Common myeloid progenitor, CD34-positive (primary cell): Measurements from ENCODE around the gene SCARB1.

ENCODE experiments used
- CTCF ChIA-PET: fragments of 350-600 bp; sonication (Branson Sonifier 250); formaldehyde crosslinking; loops from one replicate; lab custom pipeline; 2021; ENCODE audit warnings: antibody characterized with exemption; lab: Charles Lee
- POLR2A ChIA-PET: fragments of 350-600 bp; sonication (Branson Sonifier 250); formaldehyde crosslinking; loops from one replicate; lab custom pipeline; 2021; ENCODE audit warnings: antibody characterized with exemption; lab: Charles Lee
- DNase-seq, 3 donors: peaks; one replicate each; pipeline versions ENCODE4 v3.0.0 to v3.0.0-alpha.2; 2013
- H3K27ac ChIP-seq, 2 experiments: 1 replicate in 1 of 2; 2 replicates in 1 of 2; pipeline ENCODE4 v1.7.0; 2013; ENCODE audit warnings: inconsistent platforms in 2 of 2, low read length in 2 of 2, mild to moderate bottlenecking in 2 of 2, low read depth in 1 of 2, moderate library complexity in 1 of 2; ENCODE audit not compliant: severe bottlenecking in 2 of 2, insufficient read depth in 1 of 2, poor library complexity in 1 of 2
- H3K27me3 ChIP-seq, 5 experiments: replicated peaks in 2 of 5; 1 replicate in 3 of 5; 2 replicates in 2 of 5; pipeline versions ENCODE4 v1.6.1 to v1.7.0; 2013; ENCODE audit warnings: low read length in 4 of 5, mild to moderate bottlenecking in 2 of 5, moderate library complexity in 2 of 5, inconsistent platforms in 1 of 5; ENCODE audit not compliant: insufficient read depth in 5 of 5, control insufficient read depth in 4 of 5
- H3K36me3 ChIP-seq, 4 experiments: 1 replicate in 2 of 4; 2 replicates in 2 of 4; pipeline versions ENCODE4 v1.6.1 to v1.7.0; 2013; ENCODE audit warnings: low read length in 3 of 4, control low read depth in 1 of 4, mild to moderate bottlenecking in 1 of 4; ENCODE audit not compliant: control insufficient read depth in 4 of 4, insufficient read depth in 4 of 4
- H3K4me1 ChIP-seq, 4 experiments: 1 replicate in 3 of 4; 2 replicates in 1 of 4; pipeline versions ENCODE4 v1.6.1 to v1.7.1; 2013; ENCODE audit warnings: low read length in 3 of 4, mild to moderate bottlenecking in 3 of 4, control low read depth in 1 of 4, inconsistent platforms in 1 of 4, moderate library complexity in 1 of 4; ENCODE audit not compliant: control insufficient read depth in 4 of 4, insufficient read depth in 4 of 4; ENCODE audit errors: control extremely low read depth in 1 of 4
- H3K4me3 ChIP-seq, 7 experiments: 1 replicate in 4 of 7; 2 replicates in 3 of 7; pipeline versions ENCODE4 v1.5.1 to v1.7.0; 2013; ENCODE audit warnings: mild to moderate bottlenecking in 7 of 7, low read length in 6 of 7, moderate library complexity in 6 of 7, inconsistent platforms in 2 of 7, low read depth in 2 of 7, control low read depth in 1 of 7; ENCODE audit not compliant: insufficient read depth in 4 of 7, control insufficient read depth in 1 of 7; ENCODE audit errors: extremely low read depth in 1 of 7
- H3K9me3 ChIP-seq, 5 experiments: 1 replicate in 4 of 5; 2 replicates in 1 of 5; pipeline versions ENCODE4 v1.6.1 to v1.7.1; 2013; ENCODE audit warnings: low read length in 4 of 5, mild to moderate bottlenecking in 2 of 5, inconsistent platforms in 1 of 5, low read depth in 1 of 5, moderate library complexity in 1 of 5; ENCODE audit not compliant: control insufficient read depth in 4 of 5, insufficient read depth in 2 of 5; ENCODE audit errors: control extremely low read depth in 1 of 5
- WGBS: methylation state at CpG from one replicate; pipeline ENCODE4 v1.1.5; 2013; ENCODE audit not compliant: insufficient coverage; 5-methylcytosine and 5-hydroxymethylcytosine counted together

Gene SCARB1

DNA sequence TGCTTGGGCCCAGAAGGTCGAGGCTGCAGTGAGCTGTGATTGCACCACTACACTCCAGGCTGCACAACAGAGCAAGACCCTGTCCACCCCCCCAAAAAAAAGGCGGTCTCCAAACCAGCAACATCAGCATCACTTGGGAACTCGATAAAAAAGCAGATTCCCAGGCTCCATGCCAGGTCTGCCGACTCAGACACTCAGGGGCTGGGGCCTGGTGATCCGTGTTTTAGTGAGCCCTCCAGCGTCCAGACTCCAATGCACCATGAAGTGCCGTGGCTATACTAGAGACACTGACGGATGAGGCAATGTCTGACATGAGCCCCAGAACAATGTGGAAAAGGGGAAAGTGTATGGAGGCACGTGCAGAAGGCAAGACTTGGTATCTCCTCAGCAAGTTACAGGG lies 28.8 kb downstream of the SCARB1 start:
- WGBS = 95% methylated on average over 8 of the region's 9 CpGs
- Histone ChIP-seq H3K36me3 (peaks cover 0 to 30% (median 0%) of the 10 kb centered on the region in 4 experiments), H3K4me3 (no peak overlapping the region), H3K9me3 (peaks cover 0 to 5% (median 0%) of the 10 kb centered on the region in 5 experiments), H3K4me1 (no peaks in the 10 kb centered on the region), H3K27me3 (no peaks in the 10 kb centered on the region), H3K27ac (no peak overlapping the region)
- ChIA-PET POLR2A (no interaction called here), CTCF (interaction anchor here (0.8 kb wide), 1 partner anchor 18 kb away, joined by 3 read pairs; no protein-coding TSS in a partner anchor)
- no peak for DNase-seq

DNA sequence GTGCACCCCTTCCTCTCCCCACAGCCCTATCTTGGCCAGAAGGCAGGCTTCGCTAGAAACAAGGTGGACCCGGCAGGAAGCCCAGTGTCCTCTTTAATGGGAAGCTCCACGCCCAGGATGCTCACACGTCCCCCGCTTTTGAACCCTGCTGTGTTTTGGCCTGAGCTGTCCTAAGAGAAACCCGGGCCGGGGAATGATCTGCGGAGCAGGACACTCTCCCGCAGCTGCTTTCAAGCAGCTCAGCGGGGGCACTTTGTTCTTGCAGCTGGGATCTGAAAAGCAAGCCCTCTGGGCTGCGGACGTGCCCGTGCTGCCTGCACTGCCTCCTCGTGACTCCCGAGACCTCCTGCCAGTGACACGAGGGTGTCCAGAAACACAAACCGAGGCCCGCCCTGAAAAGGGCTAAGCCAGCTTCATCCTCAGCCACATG lies 30.0 kb downstream of the SCARB1 start:
- CTCF ChIA-PET = no interaction called here

DNA sequence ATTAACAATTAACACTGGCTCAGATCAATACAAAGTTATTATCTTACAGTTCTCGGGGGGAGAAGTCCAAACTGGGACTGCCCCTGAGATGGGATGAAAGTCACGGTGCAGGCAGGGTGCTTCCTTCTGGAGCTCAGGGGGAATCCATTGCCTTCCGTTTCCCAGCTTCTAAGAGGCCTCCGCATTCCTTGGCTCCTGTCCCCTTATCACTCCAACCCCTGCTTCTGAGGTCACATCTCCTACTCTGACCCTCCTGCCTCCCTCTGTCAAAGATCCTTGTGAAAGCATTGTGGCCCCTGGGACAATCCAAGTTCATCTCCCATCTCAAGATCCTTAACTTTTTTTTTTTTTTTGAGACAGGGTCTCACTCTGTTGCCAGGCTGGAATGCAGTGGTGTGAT lies 30.8 kb downstream of the SCARB1 start:
- DNase-seq = no peak
- WGBS = 75% methylated on average over 4 of the region's 4 CpGs
- CTCF ChIA-PET = no interaction called here
- Histone ChIP-seq H3K27ac (no peak overlapping the region), H3K9me3 (peaks cover 0 to 5% (median 0%) of the 10 kb centered on the region in 5 experiments), H3K4me1 (no peaks in the 10 kb centered on the region), H3K4me3 (no peak overlapping the region), H3K36me3 (peaks cover 0 to 36% (median 0%) of the 10 kb centered on the region in 4 experiments), H3K27me3 (no peaks in the 10 kb centered on the region)
- POLR2A ChIA-PET = no interaction called here

More for the DNA sequence above, 30.0 kb downstream of the SCARB1 start:
- Histone ChIP-seq H3K4me3 (no peak overlapping the region), H3K27ac (no peak overlapping the region), H3K27me3 (no peaks in the 10 kb centered on the region), H3K36me3 (peaks cover 0 to 36% (median 0%) of the 10 kb centered on the region in 4 experiments), H3K9me3 (peaks cover 0 to 5% (median 0%) of the 10 kb centered on the region in 5 experiments), H3K4me1 (no peaks in the 10 kb centered on the region)
- 89% methylated on average over 18 of the region's 18 CpGs for WGBS
- POLR2A ChIA-PET = no interaction called here
- DNase-seq = no peak

DNA sequence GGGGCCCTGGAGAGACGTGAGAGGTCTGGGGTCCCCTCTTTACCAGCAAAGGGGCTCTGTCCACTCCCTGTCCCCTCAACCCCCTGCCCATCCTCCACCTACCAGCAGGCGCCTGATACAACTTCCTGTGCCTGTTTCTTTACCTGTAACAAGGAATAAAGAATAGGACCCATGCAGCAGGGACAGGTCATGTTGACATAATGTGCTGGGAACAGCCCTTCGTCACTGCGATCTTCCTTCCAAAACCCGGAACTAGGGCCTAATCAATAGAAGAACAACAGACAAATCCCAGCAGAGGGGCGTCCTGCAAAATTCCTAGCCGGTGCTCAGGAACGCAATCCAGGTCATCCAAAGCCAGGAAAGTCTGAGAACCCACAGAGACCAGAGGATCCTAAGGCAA lies 32.1 kb downstream of the SCARB1 start:
- ChIA-PET POLR2A (no interaction called here), CTCF (no interaction called here)
- WGBS = 94% methylated on average over 8 of the region's 8 CpGs
- Histone ChIP-seq H3K9me3 (peaks cover 0 to 5% (median 0%) of the 10 kb centered on the region in 5 experiments), H3K27me3 (no peaks in the 10 kb centered on the region), H3K36me3 (peaks cover 0 to 32% (median 0%) of the 10 kb centered on the region in 4 experiments), H3K4me1 (no peaks in the 10 kb centered on the region), H3K27ac (no peak overlapping the region), H3K4me3 (no peak overlapping the region)
- DNase-seq = no peak

DNA sequence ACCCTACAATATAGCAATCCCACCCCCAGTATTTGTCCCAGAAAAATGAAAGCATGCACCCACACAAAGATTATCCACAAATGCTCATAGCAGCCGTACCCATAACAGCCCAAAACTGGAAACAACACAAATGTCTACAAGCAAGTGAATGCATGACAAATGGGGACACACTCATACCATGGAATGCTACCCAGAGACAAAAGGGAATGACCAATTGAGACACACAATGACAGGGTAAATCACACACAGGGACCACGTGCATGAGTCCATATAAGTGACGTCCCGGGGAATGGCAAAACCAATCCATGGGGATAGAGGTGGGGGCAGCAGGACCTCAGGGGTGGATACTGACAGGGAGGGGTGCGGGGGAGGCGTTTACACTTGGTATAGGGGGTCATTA lies 33.4 kb downstream of the SCARB1 start:
- Histone ChIP-seq H3K9me3 (peaks cover 0 to 5% (median 0%) of the 10 kb centered on the region in 5 experiments), H3K4me3 (no peak overlapping the region), H3K27me3 (no peaks in the 10 kb centered on the region), H3K27ac (no peak overlapping the region), H3K36me3 (peaks cover 0 to 26% (median 0%) of the 10 kb centered on the region in 4 experiments), H3K4me1 (no peaks in the 10 kb centered on the region)
- DNase-seq = no peak
- ChIA-PET POLR2A (no interaction called here), CTCF (no interaction called here)
- WGBS = 95% methylated on average over 3 of the region's 6 CpGs

DNA sequence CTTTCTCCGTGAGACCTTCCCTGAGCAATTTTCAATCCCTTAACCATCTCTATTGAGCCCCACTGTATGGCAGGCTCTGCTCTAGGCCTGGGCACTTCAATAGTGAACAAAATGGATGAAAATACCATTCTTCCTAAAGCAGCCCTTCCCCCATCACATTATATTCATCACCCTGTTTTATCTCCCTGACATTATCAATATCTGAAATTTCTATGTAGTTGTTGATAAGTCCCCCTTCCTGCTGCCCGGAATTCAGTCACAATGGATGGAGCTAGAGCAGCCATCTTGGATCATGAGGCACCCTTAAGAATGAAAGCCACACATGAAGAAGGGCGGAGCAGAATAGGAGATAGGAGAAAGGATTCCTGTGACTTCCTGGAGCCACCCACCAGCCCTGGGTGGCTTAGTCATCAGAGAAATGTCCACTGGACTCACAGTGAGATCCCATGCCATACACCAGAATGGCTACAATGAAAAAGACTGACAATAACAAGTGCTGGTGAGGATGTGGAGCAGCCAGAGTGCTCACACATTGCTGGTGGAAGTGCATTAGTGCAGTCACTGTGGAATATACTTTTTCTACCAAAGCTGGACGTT lies 33.9 kb downstream of the SCARB1 start:
- H3K4me1 ChIP-seq = no peaks in the 10 kb centered on the region
- peaks cover 0 to 5% (median 0%) of the 10 kb centered on the region in 5 experiments for H3K9me3 ChIP-seq
- WGBS = 89% methylated on average over 4 of the region's 4 CpGs
- DNase-seq = no peak
- ChIA-PET CTCF (no interaction called here), POLR2A (no interaction called here)
- no peaks in the 10 kb centered on the region for H3K27me3 ChIP-seq
- H3K27ac ChIP-seq = no peak overlapping the region
- peaks cover 0 to 26% (median 0%) of the 10 kb centered on the region in 4 experiments for H3K36me3 ChIP-seq
- H3K4me3 ChIP-seq = no peak overlapping the region

DNA sequence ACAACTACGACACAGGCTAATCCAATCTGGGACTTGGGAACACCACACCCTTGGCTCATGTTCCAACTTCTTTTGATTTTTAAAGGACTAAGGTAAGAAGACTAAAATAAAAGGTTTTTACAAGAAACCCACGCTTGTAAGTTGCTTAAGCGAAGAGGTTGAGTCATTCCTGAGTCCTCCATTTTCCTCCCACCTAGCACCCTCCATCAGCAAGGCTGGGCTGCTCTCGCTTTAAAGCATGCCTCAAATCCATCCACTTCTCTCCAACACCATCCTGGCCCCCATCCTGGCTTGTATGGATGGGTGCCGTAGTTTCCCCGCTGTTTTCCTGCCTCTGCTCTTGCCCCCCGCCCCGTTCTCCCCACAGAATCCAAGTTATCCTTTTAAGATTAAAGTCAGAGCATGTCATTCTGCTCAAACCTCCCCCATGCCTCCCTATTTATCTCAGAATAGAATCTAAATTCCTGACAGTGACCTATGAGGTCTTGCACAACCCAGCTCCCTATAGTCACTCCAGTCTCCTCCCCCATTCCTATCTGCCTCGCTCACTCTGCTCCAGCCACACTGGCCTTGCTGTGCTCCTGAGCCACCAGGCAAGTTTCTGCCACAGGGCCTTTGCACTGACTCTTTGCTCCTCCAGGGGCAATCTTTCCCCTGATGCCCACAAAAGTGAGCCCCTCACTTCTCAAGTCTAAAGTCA lies 34.5 kb downstream of the SCARB1 start:
- CTCF ChIA-PET = no interaction called here
- Histone ChIP-seq H3K9me3 (peaks cover 0 to 5% (median 0%) of the 10 kb centered on the region in 5 experiments), H3K36me3 (peaks cover 0 to 22% (median 0%) of the 10 kb centered on the region in 4 experiments), H3K4me3 (no peak overlapping the region), H3K27ac (no peak overlapping the region), H3K4me1 (peaks cover 0 to 5% (median 0%) of the 10 kb centered on the region in 4 experiments), H3K27me3 (no peaks in the 10 kb centered on the region)
- POLR2A ChIA-PET = no interaction called here
- DNase-seq = no peak
- 99% methylated on average over 8 of the region's 9 CpGs for WGBS
